Sciatic nerve (tissue), 2 donors: ENCODE data around the gene PTPN2. TPM values are rescaled to one million over a fixed set of nuclear protein-coding genes. Genes with fewer than 3 reads are reported as not detected.

Experiments
- ATAC-seq: fragments of 200-7000 bp; cut with Tn5 transposase; one replicate; pipeline ENCODE4 v1.9.1; 2020; ENCODE audit warnings: mild to moderate bottlenecking, moderate library complexity
- DNase-seq: peaks from one replicate; pipeline ENCODE4 v3.0.0-alpha.2; 2020; ENCODE audit warnings: low spot score
- intact Hi-C: fragments of 100-400 bp; cut with DNase I; formaldehyde crosslinking; loops from one replicate; pipeline ENCODE4 v1.14.2; 2022
- total RNA-seq: library from RNA; stranded (reverse); fragmentation: NEBNext Ultra II Directional; extraction: Animal tissue kit (Norgen Biotek cat#: 25700); gene quantifications from one replicate; pipeline ENCODE4 v1.2.1, GENCODE V29; 2021
- donor health status: DM: no; HTN: no; CAD: no.
- donor health status: DM: no; HTN: no; CAD: no.

The PTPN2 gene
- total RNA-seq, 1 donor from 2014 or later = 44.0 TPM

- DNase-seq = no peak
- intact Hi-C loops = loop anchor here (1.0 kb wide), 1 partner anchor 9 kb away; no protein-coding TSS in a partner anchor
- ATAC-seq = no peak
Observed at GRCh38 chr18:12863687-12864216, 20.3 kb downstream of the PTPN2 start.

- DNase-seq (no peak), ATAC-seq (no peak)
- intact Hi-C loops = no loop called here
Observed at GRCh38 chr18:12862874-12863482, 21.1 kb downstream of the PTPN2 start.

- ATAC-seq (no peak), DNase-seq (no peak)
- intact Hi-C loops = no loop called here
Observed at GRCh38 chr18:12862467-12862866, 21.6 kb downstream of the PTPN2 start.

- no peak for ATAC-seq
- DNase-seq = no peak
- intact Hi-C loops = no loop called here
Observed at GRCh38 chr18:12861637-12862036, 22.4 kb downstream of the PTPN2 start.

DNA sequence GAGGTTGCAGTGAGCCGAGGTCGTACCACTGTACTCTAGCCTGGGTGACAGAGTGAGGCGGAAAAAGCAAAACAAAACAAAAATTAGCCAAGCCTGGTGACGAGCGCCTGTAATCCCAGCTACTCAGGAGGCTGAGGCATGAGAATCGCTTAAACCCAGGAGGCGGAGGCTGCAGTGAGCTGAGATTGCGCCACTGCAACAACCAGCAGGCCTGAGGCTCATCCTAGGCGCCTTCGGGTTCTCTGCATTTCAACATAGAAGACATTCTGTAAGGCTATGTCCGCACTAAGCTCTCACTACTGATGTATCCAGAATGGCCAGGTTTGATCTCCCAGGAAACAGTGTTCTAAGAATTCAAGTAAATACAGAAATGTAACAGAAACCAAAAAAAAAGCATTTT, 23.5 kb downstream of the PTPN2 start:
- no peak for ATAC-seq
- DNase-seq = no peak
- intact Hi-C loops = no loop called here

DNA sequence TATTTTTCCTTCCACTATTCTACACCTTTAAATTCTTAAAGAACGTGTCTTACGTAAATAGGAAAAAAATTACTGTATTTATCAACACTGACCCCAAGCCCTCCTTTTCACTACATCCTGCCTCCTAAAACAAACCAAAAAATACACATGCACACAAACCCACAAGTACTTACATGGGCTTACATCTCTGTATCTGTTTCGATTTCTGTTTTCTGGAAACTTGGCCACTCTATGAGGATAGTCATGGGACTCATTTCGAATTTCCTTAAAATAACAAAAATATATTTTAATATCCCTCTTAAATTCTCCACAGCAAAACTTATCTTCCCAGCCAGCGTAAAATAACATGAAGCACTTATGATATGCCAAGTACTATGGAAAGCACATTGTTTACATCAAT, 25.0 kb downstream of the PTPN2 start:
- DNase-seq = no peak
- ATAC-seq = no peak
- intact Hi-C loops = no loop called here

DNA sequence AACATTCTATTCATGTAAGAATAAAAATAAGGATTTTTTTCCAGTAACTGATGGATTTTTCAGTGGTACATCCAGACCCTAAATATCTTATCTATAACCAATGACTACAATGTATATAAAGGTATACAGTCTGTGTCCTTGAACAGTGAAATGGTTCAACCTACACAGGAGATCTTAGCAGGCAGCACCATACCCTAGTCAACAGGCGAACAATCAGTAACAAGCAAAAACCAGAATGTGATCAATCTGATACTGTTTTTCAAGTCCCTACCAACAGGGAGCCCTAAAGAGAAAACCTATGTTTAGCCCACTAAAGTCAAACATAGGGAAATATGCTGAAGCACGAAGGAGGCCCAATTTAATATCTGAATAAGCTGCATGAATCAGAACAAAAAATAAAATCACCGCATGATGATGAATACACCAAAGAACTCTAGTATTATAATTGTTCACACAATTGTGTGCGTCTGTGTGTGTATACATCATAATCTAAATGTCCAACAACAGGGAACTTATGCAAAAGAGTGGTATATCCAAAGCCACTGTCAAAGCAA, 26.0 kb downstream of the PTPN2 start:
- DNase-seq (no peak), ATAC-seq (no peak)
- intact Hi-C loops = no loop called here

- DNase-seq (no peak), ATAC-seq (no peak)
- intact Hi-C loops = no loop called here
Observed at GRCh38 chr18:12857215-12857905, 26.7 kb downstream of the PTPN2 start.

GRCh38 chr18:12855916-12856315, 28.1 kb downstream of the PTPN2 start:
- no peak for DNase-seq
- no peak for ATAC-seq
- intact Hi-C loops = no loop called here

DNA sequence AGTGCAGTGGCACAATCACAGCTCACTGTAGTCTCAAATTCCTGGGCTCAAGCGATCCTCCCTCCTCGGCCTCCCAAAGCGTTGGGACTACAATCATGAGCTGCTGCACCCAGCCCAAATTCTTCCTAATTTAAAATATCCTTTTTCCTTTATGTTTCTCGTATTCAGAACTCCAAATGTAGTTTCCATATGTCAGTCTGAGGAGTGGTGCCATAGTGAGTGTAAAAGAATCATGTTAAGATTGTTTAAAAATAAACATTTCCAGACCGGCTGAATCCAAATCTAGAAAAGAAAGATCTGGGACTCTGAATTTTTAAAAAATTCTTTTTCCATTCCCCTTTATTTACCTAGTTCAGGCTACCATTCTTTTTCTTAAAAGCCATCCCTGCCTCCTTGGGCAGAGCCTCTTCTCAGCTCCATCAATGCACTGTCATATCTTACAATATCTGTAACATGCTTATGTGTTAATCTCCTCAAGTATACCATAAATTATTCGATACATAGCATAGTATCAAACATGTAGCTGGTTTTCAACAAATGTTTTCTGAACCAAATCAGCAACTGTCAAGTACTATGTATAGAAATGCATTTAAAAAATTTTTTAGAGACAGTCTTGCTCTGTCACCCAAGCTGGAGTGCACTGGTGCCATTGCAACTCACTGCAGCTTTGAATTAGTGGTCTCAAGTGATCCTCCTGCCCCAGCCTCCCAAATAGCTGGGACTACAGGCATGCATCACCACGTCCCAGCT, 31.3 kb downstream of the PTPN2 start:
- intact Hi-C loops = no loop called here
- ATAC-seq (no peak), DNase-seq (no peak)

GRCh38 chr18:12851716-12852115, 32.3 kb downstream of the PTPN2 start:
- ATAC-seq (no peak), DNase-seq (no peak)
- intact Hi-C loops = no loop called here

- intact Hi-C loops = no loop called here
- DNase-seq (no peak), ATAC-seq (no peak)
Observed at GRCh38 chr18:12849548-12849947, 34.5 kb downstream of the PTPN2 start.

DNA sequence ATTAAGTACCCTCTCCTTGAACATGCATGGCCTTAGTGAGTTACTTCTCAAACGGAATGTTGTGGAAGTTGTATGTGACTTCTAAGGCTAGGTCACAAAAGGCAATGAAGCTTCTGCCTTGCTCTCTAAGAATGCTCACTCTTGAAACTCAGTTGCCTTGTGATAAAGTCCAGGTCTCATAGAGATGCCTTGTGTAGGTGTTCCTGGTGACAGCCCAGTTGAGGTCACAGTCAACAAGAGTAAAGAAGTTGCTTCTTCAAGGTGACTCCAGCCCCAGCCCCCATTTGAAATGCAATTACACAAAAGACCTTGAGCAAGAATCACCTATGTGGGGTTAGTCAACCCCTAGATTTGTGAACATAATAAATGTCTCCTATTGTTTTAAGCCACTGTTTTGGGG, 35.6 kb downstream of the PTPN2 start:
- intact Hi-C loops = no loop called here
- no peak for ATAC-seq
- no peak for DNase-seq

DNA sequence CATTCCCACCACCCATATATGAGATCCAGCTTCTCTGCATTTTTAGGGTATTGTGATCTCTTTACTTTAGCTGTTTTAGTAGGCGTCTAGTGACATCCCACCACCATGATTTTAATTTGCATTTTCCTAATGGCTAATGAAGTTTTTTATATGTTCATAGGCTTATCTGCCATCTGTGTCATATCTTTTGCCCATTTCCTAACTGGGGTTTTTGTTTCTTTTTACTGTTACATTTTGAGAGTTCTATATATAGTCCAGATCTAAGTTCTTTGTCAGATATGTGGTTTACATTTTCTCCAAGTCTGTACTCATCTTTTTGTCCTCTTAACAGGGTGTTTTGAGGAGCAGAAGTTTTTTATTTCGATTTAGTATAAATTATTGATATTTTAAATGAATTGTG, 39.6 kb downstream of the PTPN2 start:
- no peak for ATAC-seq
- DNase-seq = no peak
- intact Hi-C loops = no loop called here

DNA sequence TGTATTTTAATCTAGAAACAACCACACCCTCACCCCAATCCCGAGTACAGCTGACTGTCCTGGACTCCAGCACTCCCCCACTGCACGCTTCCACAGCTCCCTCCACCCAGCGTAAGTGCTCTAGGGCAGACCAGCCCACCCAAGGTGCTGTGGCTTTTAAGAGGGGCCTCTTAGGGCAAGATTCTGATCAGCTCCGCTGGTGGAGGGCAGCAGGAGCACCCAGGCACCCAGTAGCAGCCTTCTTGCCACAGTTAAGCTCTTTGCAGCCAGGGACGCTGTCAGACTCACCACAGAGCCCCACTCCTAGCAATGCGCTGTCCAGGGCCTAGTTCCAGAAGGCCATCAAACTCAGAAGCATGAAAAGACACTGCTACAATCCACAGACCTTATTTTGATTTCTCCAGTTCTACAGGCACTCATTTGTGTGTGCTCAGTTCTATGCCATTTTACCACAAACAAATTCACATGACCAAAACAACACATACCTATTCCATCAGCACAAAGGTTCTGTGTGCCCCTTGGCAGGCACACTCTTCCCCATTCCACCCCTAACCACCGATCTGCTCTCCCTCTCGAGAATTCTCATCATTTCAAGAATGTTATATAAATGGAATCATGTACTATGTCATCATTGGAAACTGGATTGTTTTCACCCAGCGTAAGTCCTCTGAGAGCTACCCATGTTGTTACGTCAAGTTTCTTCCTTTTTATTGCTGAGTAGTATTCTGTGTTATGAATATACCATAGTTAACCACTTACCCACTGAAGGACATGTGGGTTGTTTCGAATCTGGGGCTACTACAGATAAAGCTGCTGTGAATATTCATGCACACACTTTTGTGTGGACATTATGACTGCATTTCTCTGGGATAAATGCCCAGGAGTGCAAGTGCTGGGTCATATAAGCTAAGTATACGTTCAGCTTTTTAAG, 40.4 kb downstream of the PTPN2 start:
- intact Hi-C loops = no loop called here
- no peak for DNase-seq
- ATAC-seq = no peak

DNA sequence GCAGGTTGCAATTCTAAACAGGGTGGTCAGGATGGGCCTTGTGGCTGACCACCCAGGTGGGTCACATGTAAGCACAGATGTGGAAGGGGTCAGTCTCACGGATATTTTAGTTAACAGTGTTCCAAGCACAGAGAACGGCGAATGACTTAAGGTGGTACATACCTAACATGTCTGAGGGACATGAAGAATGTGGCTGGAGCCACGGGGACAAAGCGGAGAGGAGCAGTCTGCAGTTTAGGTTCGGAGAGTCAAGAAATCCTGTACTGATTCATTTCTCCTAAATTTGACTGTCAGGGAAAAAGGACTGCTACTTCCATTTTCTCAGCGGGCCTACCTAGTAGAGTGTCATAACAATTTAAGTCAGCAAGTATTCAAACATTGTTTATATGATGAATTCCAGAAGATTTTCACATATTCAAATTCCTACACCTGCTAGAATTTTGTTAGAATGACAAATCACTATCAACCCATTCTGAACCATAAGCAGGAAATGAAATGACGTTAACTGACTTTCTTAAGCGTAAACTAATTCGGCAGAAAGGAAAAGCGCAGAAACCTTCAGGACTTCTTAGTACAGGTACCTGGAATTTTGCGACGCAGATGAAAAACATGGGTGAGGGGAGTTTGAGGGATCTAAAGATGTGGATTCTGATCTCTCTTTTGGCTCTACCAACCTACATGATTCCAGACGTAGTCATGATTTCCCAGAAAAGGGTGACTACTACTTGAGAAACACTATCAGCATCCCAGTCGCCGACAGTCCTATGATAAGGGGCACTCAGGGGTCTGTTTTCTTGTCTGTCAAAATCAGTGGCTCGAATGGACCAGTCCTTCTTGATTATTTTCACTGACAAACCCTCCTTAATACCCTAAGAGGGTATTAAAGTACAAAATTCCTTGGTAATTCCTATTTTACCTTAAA, 41.3 kb downstream of the PTPN2 start:
- DNase-seq (no peak), ATAC-seq (no peak)
- intact Hi-C loops = no loop called here

- no peak for ATAC-seq
- intact Hi-C loops = no loop called here
- no peak for DNase-seq
Observed at GRCh38 chr18:12841070-12841469, 43.0 kb downstream of the PTPN2 start.

DNA sequence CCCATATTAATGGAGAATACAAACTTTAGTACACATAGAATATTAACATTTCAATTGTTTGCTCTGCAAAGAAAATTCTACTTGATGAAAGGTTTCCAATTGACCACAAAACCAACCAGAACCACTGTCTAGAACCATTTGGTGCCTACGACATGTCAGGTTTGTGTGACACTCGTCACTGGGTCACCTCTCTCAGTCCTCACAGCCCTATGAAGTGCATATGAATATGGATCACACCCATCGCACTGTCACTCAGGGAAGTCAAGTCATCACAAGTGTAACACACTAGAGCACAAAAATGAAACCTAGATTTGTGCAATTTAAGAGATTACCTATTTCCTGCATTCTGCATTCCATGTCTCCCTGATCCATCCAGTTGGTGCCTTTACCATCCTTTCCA, 43.7 kb downstream of the PTPN2 start:
- DNase-seq (no peak), ATAC-seq (no peak)
- intact Hi-C loops = no loop called here
